Measurements from ENCODE around the gene CLEC17A. TPM values are rescaled to one million over a fixed set of nuclear protein-coding genes. Genes with fewer than 3 reads are reported as not detected.

CLEC17A gene
- total RNA-seq, 1 donor from 2014 or later: 0.09 TPM

- H3K27ac Mint-ChIP-seq (ENCODE audit: unreplicated experiment): no peak overlapping the region
- no peaks in the 10 kb centered on the region for H3K9me3 Mint-ChIP-seq (ENCODE audit: unreplicated experiment)
- H3K9ac ChIP-seq (ENCODE audit: low read length): no peak overlapping the region
- FAIRE-seq (no peak), DNase-seq (ENCODE audit: low read depth) (no peak)
- H3K4me2 ChIP-seq (ENCODE audit: low read length): no peak overlapping the region
- no peaks in the 10 kb centered on the region for H4K20me1 ChIP-seq (ENCODE audit: insufficient read depth, low read length)
- H3K27me3 Mint-ChIP-seq (ENCODE audit: low read depth, unreplicated experiment): no peaks in the 10 kb centered on the region
- no peaks in the 10 kb centered on the region for H3K4me1 ChIP-seq (ENCODE audit: insufficient read depth, low read length)
- H3K27me3 ChIP-seq (ENCODE audit: insufficient read depth, low read length): no peaks in the 10 kb centered on the region
- no peaks in the 10 kb centered on the region for H3K9me3 ChIP-seq (ENCODE audit: insufficient read depth, low read depth, low read length)
- H3K79me2 ChIP-seq (ENCODE audit: insufficient read depth, low read length): no peaks in the 10 kb centered on the region
- no peak for TF ChIP-seq EZH2 (IDR thresholded peaks at IDR 0.05; ENCODE audit: insufficient read depth, low read length)
- TF ChIP-seq CTCF (IDR thresholded peaks at IDR 0.05; ENCODE audit: insufficient read depth, low read depth, low read length): no peak
- H3K36me3 ChIP-seq (ENCODE audit: insufficient read depth, low read length): no peaks in the 10 kb centered on the region
- H3K4me3 Mint-ChIP-seq (ENCODE audit: unreplicated experiment): no peak overlapping the region
- no peaks in the 10 kb centered on the region for H3K36me3 Mint-ChIP-seq (ENCODE audit: low read depth, unreplicated experiment)
- no peak overlapping the region for H3K4me3 ChIP-seq (ENCODE audit: insufficient read depth, low read depth, low read length)
- H3K27ac ChIP-seq (ENCODE audit: low read depth, low read length): no peak overlapping the region
- H3K4me1 Mint-ChIP-seq (ENCODE audit: low read depth, unreplicated experiment): no peaks in the 10 kb centered on the region
- no peak overlapping the region for H2AFZ ChIP-seq (ENCODE audit: low read depth, low read length)
Observed at GRCh38 chr19:14661372-14661924, 78.6 kb downstream of the CLEC17A start.

Other genes with a start within 250 kb of the CLEC17A start
- gene ADGRE5, start 201.6 kb upstream of the CLEC17A start, total RNA-seq: 8.2 and 9.2 TPM in 2 replicates
- gene DDX39A, start 163.7 kb upstream of the CLEC17A start, total RNA-seq: 44.2 and 54.9 TPM in 2 replicates
- gene PKN1, start 149.8 kb upstream of the CLEC17A start, total RNA-seq: 59.2 and 68.3 TPM in 2 replicates
- 0.41 and 0.91 TPM in 2 replicates for gene PTGER1, start 107.7 kb upstream of the CLEC17A start, total RNA-seq
- gene GIPC1, start 87.0 kb upstream of the CLEC17A start, total RNA-seq: 145 and 169 TPM in 2 replicates
- 100 and 105 TPM in 2 replicates for gene DNAJB1, start 64.7 kb upstream of the CLEC17A start, total RNA-seq
- gene TECR, start 53.5 kb upstream of the CLEC17A start, total RNA-seq: 106 and 110 TPM in 2 replicates
- 153 and 161 TPM in 2 replicates for gene NDUFB7, start 11.0 kb upstream of the CLEC17A start, total RNA-seq
- not detected in 2 replicates for gene ADGRE3, start 91.8 kb downstream of the CLEC17A start, total RNA-seq
- gene ZNF333, start 107.0 kb downstream of the CLEC17A start, total RNA-seq: 10.4 and 13.5 TPM in 2 replicates
- 0.12 and 0.34 TPM in 2 replicates for gene ADGRE2, start 195.5 kb downstream of the CLEC17A start, total RNA-seq